OCI-LY1 (cell line): ENCODE measurements around the gene LMNA.

Source experiments
- EZH2 ChIP-seq: fragments of 200-600 bp; sonication (generic), shearing (Covaris generic); IDR thresholded peaks from 2 replicates; pipeline ENCODE4 v1.8.0; 2017; ENCODE audit warnings: borderline replicate concordance, mixed run types, mild to moderate bottlenecking, antibody characterized with exemption, low read length, moderate library complexity, mixed read lengths
- TF ChIP-seq, protein P1 (sequence below): fragments of 200-600 bp; sonication (generic), shearing (Covaris generic); IDR thresholded peaks from 2 replicates; pipeline ENCODE4 v1.5.1; 2017; ENCODE audit warnings: mild to moderate bottlenecking, antibody characterized with exemption, low read length, moderate library complexity, mixed read lengths

DNA sequence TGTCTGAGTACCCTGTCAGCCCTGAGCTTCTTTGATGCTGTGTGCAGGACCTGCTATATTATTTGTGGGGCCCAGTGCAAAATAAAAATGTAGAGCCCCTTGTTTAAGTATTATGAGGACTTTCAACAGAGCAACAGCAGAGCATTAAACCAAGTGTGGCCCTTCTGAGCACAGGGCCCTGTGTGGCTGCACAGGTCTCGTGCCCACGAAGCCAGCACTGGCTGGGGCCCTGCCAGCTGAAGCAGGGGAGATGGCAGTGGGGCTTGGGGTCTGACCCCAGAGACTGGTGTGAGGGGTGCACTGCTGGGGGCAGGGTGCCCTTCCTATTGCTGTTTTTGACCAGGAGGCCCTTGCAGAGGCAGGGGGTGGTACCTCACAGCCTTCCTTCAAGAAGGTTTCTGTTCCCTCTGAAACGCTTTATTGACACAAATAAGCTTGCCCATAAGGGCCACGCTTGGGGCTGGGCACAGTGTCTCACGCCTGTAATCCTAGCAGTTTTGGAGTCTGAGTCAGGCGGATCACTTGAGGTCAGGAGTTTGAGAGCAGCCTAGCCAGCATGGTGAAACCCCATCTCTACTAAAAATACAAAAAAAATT lies 36.7 kb downstream of the LMNA start:
- TF ChIP-seq, protein P1, sequence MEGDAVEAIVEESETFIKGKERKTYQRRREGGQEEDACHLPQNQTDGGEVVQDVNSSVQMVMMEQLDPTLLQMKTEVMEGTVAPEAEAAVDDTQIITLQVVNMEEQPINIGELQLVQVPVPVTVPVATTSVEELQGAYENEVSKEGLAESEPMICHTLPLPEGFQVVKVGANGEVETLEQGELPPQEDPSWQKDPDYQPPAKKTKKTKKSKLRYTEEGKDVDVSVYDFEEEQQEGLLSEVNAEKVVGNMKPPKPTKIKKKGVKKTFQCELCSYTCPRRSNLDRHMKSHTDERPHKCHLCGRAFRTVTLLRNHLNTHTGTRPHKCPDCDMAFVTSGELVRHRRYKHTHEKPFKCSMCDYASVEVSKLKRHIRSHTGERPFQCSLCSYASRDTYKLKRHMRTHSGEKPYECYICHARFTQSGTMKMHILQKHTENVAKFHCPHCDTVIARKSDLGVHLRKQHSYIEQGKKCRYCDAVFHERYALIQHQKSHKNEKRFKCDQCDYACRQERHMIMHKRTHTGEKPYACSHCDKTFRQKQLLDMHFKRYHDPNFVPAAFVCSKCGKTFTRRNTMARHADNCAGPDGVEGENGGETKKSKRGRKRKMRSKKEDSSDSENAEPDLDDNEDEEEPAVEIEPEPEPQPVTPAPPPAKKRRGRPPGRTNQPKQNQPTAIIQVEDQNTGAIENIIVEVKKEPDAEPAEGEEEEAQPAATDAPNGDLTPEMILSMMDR = no peak
- no peak for TF ChIP-seq EZH2
